ENCODE data around the gene CTTN. TPM values are rescaled to one million over a fixed set of nuclear protein-coding genes. Genes with fewer than 3 reads are reported as not detected.

Gene CTTN
- total and polyA plus RNA-seq, 9 of the 15 experiments (the other 6 are each of a cell fraction or from before 2014, with no cell fraction given), result 9.9 to 158 (median 99.7) TPM

DNA sequence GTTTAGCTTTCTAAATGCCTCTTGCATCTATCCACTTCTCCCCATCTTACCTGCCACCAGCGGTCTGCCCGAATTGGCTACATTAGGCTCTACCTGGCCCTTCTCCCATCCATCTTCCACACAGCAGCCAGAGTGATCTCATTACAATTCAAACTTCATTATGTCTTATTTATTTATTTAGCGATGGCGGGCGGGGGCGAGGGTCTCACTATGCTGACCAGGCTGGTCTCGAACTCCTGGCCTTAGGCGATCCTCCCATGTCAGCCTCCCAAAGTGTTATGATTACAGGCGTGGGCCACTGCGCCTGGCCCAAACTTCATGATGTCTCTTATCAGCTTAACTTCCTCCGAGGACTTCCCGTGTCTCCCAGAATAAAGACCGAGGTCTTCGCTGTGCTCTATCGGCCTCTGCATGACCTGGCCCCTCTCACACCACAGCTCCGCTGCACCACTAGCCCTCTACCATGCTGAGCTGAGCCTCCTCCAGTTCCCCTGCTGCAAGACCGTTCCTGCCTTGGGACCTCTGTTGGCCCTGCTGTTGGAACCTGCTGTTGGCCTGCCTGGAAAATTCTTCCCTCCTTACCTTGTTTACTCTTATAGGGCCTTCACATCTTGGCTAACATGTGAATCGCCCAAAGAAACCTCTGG is 870 bp upstream of the CTTN start (continued):
- TF ChIP-seq, protein P1, sequence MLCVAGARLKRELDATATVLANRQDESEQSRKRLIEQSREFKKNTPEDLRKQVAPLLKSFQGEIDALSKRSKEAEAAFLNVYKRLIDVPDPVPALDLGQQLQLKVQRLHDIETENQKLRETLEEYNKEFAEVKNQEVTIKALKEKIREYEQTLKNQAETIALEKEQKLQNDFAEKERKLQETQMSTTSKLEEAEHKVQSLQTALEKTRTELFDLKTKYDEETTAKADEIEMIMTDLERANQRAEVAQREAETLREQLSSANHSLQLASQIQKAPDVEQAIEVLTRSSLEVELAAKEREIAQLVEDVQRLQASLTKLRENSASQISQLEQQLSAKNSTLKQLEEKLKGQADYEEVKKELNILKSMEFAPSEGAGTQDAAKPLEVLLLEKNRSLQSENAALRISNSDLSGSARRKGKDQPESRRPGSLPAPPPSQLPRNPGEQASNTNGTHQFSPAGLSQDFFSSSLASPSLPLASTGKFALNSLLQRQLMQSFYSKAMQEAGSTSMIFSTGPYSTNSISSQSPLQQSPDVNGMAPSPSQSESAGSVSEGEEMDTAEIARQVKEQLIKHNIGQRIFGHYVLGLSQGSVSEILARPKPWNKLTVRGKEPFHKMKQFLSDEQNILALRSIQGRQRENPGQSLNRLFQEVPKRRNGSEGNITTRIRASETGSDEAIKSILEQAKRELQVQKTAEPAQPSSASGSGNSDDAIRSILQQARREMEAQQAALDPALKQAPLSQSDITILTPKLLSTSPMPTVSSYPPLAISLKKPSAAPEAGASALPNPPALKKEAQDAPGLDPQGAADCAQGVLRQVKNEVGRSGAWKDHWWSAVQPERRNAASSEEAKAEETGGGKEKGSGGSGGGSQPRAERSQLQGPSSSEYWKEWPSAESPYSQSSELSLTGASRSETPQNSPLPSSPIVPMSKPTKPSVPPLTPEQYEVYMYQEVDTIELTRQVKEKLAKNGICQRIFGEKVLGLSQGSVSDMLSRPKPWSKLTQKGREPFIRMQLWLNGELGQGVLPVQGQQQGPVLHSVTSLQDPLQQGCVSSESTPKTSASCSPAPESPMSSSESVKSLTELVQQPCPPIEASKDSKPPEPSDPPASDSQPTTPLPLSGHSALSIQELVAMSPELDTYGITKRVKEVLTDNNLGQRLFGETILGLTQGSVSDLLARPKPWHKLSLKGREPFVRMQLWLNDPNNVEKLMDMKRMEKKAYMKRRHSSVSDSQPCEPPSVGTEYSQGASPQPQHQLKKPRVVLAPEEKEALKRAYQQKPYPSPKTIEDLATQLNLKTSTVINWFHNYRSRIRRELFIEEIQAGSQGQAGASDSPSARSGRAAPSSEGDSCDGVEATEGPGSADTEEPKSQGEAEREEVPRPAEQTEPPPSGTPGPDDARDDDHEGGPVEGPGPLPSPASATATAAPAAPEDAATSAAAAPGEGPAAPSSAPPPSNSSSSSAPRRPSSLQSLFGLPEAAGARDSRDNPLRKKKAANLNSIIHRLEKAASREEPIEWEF (CRISPR knock-in tag; IDR thresholded peaks at IDR 0.05), result no peak
- no peak for TF ChIP-seq ZNF583 (CRISPR knock-in tag; IDR thresholded peaks at IDR 0.05)
- TF ChIP-seq, protein P2, sequence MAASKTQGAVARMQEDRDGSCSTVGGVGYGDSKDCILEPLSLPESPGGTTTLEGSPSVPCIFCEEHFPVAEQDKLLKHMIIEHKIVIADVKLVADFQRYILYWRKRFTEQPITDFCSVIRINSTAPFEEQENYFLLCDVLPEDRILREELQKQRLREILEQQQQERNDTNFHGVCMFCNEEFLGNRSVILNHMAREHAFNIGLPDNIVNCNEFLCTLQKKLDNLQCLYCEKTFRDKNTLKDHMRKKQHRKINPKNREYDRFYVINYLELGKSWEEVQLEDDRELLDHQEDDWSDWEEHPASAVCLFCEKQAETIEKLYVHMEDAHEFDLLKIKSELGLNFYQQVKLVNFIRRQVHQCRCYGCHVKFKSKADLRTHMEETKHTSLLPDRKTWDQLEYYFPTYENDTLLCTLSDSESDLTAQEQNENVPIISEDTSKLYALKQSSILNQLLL (CRISPR knock-in tag; IDR thresholded peaks at IDR 0.05; ENCODE audit: borderline replicate concordance), result no peak
- TF ChIP-seq, protein P3, sequence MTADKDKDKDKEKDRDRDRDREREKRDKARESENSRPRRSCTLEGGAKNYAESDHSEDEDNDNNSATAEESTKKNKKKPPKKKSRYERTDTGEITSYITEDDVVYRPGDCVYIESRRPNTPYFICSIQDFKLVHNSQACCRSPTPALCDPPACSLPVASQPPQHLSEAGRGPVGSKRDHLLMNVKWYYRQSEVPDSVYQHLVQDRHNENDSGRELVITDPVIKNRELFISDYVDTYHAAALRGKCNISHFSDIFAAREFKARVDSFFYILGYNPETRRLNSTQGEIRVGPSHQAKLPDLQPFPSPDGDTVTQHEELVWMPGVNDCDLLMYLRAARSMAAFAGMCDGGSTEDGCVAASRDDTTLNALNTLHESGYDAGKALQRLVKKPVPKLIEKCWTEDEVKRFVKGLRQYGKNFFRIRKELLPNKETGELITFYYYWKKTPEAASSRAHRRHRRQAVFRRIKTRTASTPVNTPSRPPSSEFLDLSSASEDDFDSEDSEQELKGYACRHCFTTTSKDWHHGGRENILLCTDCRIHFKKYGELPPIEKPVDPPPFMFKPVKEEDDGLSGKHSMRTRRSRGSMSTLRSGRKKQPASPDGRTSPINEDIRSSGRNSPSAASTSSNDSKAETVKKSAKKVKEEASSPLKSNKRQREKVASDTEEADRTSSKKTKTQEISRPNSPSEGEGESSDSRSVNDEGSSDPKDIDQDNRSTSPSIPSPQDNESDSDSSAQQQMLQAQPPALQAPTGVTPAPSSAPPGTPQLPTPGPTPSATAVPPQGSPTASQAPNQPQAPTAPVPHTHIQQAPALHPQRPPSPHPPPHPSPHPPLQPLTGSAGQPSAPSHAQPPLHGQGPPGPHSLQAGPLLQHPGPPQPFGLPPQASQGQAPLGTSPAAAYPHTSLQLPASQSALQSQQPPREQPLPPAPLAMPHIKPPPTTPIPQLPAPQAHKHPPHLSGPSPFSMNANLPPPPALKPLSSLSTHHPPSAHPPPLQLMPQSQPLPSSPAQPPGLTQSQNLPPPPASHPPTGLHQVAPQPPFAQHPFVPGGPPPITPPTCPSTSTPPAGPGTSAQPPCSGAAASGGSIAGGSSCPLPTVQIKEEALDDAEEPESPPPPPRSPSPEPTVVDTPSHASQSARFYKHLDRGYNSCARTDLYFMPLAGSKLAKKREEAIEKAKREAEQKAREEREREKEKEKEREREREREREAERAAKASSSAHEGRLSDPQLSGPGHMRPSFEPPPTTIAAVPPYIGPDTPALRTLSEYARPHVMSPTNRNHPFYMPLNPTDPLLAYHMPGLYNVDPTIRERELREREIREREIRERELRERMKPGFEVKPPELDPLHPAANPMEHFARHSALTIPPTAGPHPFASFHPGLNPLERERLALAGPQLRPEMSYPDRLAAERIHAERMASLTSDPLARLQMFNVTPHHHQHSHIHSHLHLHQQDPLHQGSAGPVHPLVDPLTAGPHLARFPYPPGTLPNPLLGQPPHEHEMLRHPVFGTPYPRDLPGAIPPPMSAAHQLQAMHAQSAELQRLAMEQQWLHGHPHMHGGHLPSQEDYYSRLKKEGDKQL (CRISPR knock-in tag; IDR thresholded peaks at IDR 0.05; ENCODE audit: borderline replicate concordance), result no peak
- no peak for TF ChIP-seq HSF4 (CRISPR knock-in tag; IDR thresholded peaks at IDR 0.05; ENCODE audit: borderline replicate concordance)
- no peak for TF ChIP-seq PYGO2 (tag; IDR thresholded peaks at IDR 0.05)
- TF ChIP-seq ZNF584 (CRISPR knock-in tag; IDR thresholded peaks at IDR 0.05; ENCODE audit: low read depth), result no peak
- TF ChIP-seq, protein P4, sequence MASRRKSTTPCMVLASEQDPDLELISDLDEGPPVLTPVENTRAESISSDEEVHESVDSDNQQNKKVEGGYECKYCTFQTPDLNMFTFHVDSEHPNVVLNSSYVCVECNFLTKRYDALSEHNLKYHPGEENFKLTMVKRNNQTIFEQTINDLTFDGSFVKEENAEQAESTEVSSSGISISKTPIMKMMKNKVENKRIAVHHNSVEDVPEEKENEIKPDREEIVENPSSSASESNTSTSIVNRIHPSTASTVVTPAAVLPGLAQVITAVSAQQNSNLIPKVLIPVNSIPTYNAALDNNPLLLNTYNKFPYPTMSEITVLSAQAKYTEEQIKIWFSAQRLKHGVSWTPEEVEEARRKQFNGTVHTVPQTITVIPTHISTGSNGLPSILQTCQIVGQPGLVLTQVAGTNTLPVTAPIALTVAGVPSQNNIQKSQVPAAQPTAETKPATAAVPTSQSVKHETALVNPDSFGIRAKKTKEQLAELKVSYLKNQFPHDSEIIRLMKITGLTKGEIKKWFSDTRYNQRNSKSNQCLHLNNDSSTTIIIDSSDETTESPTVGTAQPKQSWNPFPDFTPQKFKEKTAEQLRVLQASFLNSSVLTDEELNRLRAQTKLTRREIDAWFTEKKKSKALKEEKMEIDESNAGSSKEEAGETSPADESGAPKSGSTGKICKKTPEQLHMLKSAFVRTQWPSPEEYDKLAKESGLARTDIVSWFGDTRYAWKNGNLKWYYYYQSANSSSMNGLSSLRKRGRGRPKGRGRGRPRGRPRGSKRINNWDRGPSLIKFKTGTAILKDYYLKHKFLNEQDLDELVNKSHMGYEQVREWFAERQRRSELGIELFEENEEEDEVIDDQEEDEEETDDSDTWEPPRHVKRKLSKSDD (conservative IDR thresholded peaks at IDR 0.05; ENCODE audit: low read length), result no peak

All from K562 (cell line).